WTC11 (cell line): ENCODE data around the gene IDH3B.

Source experiments
- ATF3 ChIP-seq: sonication (generic); formaldehyde crosslinking; conservative IDR thresholded peaks from 2 replicates; pipeline ENCODE4 v1.8.1; 2022; ENCODE audit warnings: mild to moderate bottlenecking, missing genetic modification reagents
- CTCF ChIP-seq: fragments of 200-600 bp; IDR thresholded peaks from 2 replicates; pipeline ENCODE4 v1.8.0; 2022; ENCODE audit warnings: antibody characterized with exemption
- NR2C2 ChIP-seq: sonication (generic); formaldehyde crosslinking; IDR thresholded peaks from 2 replicates; pipeline ENCODE4 v1.8.0; 2022; ENCODE audit warnings: mild to moderate bottlenecking, missing genetic modification reagents

- no peak for TF ChIP-seq ATF3
- no peak for TF ChIP-seq CTCF
- TF ChIP-seq NR2C2 (CRISPR knock-in tag): no peak
These were observed 29.4 kb upstream of the IDH3B start for GRCh38 chr20:2693286-2694007.
